Measurements from ENCODE around the gene PRSS21. TPM values are rescaled to one million over a fixed set of nuclear protein-coding genes. Genes with fewer than 3 reads are reported as not detected.

PRSS21 gene
- polyA plus RNA-seq, 1 of the 3 experiments (the other 2 are of a cell fraction), result not detected

DNA sequence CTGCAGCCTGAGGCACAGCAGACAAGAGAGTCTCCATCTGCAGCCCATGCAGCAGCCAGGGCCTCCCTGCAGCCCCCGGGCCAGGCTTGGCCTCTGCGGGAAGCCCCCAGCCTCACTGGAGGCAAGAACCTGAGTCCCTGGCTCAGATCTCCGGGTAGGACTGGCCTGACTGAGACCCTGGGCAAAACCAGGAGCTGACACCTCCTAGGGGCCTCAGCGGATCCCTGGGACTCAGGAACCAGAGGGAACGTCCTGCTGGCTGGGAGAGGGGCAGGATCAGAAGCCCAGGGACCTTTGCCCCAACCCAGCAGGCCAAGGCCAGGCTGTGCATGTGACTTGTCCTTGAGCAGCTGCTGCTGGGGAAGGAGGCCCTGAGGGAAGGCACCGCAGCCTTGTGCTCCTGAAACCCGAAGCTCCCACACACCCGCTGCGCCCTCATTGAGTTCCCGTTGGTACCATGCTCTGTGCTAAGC, 1.7 kb upstream of the PRSS21 start:
- Histone ChIP-seq H3K27me3 (ENCODE audit: insufficient read depth) (no peaks in the 10 kb centered on the region; the same call in 1 of the 2 replicates), H3F3A (replicated peaks; ENCODE audit: insufficient read depth) (no peaks in the 10 kb centered on the region), H3K4me1 (ENCODE audit: control insufficient read depth in 1 of 2, insufficient read depth in 2 of 2, low read depth in 1 of 2, low read length in 1 of 2) (peaks cover 0 to 8% of the 10 kb centered on the region in 2 experiments; a peak in 1 of 4 replicates), H3K27ac (ENCODE audit: low read depth in 2 of 2, low read length in 1 of 2) (no peak overlapping the region), H3K9me3 (no peaks in the 10 kb centered on the region), H3K79me2 (ENCODE audit: insufficient read depth) (no peaks in the 10 kb centered on the region), H4K20me1 (ENCODE audit: insufficient read depth) (no peaks in the 10 kb centered on the region), H3K9ac (no peak overlapping the region), H3K9me2 (no peaks in the 10 kb centered on the region), H3K4me2 (no peak overlapping the region), H3K36me3 (replicated peaks in 1 of 2; ENCODE audit: control insufficient read depth in 1 of 2, insufficient read depth in 2 of 2, low read length in 1 of 2) (no peaks in the 10 kb centered on the region), H2AFZ (ENCODE audit: low read depth) (no peak overlapping the region), H3K4me3 (ENCODE audit: low read depth in 2 of 2, low read length in 1 of 2) (no peak overlapping the region)
- no peak for DNase-seq
- 85% methylated on average over 5 of the region's 10 CpGs for WGBS (ENCODE audit: low lambda C conversion rate)
- POLR2A ChIA-PET, result no interaction called here
- CTCF ChIA-PET, result interaction anchor here (0.6 to 1.2 kb wide), 3 partner anchors 24 to 53 kb away, joined by 3 to 4 read pairs (median 3); no protein-coding TSS in a partner anchor
- TF ChIP-seq GABPA (IDR thresholded peaks at IDR 0.05; ENCODE audit: low read depth) (no peak), RCOR1 (IDR thresholded peaks at IDR 0.05; ENCODE audit: low read length) (no peak), EZH2phosphoT487 (IDR thresholded peaks at IDR 0.05; ENCODE audit: borderline replicate concordance, low read depth) (no peak), MXI1 (IDR thresholded peaks at IDR 0.05; ENCODE audit: low read depth, low read length) (no peak), ELF1 (IDR thresholded peaks at IDR 0.05) (no peak), FOXM1 (IDR thresholded peaks at IDR 0.05; ENCODE audit: low read depth) (no peak), RAD21 (IDR thresholded peaks at IDR 0.05; ENCODE audit: low read length) (no peak), SIN3A (IDR thresholded peaks at IDR 0.05; ENCODE audit: borderline replicate concordance, low read depth, low read length) (no peak), TCF12 (IDR thresholded peaks at IDR 0.05) (no peak), SMC3 (IDR thresholded peaks at IDR 0.05; ENCODE audit: low read depth, low read length) (no peak), RFX5 (IDR thresholded peaks at IDR 0.05; ENCODE audit: low read length) (no peak)
- TF ChIP-seq, protein P1, sequence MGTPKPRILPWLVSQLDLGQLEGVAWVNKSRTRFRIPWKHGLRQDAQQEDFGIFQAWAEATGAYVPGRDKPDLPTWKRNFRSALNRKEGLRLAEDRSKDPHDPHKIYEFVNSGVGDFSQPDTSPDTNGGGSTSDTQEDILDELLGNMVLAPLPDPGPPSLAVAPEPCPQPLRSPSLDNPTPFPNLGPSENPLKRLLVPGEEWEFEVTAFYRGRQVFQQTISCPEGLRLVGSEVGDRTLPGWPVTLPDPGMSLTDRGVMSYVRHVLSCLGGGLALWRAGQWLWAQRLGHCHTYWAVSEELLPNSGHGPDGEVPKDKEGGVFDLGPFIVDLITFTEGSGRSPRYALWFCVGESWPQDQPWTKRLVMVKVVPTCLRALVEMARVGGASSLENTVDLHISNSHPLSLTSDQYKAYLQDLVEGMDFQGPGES (IDR thresholded peaks at IDR 0.05; ENCODE audit: low read depth, low read length), result no peak
- TF ChIP-seq, protein P2, sequence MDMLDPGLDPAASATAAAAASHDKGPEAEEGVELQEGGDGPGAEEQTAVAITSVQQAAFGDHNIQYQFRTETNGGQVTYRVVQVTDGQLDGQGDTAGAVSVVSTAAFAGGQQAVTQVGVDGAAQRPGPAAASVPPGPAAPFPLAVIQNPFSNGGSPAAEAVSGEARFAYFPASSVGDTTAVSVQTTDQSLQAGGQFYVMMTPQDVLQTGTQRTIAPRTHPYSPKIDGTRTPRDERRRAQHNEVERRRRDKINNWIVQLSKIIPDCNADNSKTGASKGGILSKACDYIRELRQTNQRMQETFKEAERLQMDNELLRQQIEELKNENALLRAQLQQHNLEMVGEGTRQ (IDR thresholded peaks at IDR 0.05; ENCODE audit: borderline replicate concordance, low read depth, low read length), result no peak

DNA sequence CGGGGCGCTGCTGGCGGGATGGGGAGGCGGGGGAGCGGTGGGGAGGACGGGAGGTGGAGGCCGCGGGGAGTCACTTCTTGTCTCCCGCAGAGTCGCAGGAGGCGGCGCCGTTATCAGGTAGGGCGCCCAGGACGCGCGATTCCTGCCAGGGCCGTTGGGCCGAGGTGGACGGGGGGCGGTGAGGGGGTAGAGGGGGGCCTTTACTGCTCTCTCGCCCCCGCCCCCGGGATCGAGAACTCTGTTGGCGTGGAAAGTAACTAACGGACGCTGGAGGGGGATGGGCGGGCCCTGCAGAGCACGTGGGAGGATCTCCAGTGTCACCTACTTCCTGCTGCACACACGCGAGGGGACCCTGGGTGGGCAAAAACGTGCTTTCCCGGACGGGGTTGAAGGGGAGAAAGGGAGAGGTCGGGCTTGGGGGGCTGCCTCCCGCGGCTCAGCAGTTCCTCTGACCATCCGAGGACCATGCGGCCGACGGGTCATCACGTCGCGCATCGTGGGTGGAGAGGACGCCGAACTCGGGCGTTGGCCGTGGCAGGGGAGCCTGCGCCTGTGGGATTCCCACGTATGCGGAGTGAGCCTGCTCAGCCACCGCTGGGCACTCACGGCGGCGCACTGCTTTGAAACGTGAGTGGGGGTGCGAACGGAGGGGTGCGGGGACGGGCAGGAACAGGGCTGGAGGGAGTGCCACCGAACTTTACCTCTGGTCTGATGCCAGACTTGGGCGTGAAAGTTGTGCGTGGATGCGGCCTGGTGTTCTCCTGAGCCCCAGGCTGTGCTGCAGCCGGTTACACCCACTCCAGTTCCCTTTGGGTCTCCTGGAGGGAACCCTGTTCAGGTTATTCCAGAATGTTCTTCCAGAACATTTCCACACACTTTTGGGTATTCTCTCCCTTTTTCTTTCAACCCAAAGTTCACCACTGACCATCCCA, 569 bp downstream of the PRSS21 start:
- no peak for DNase-seq
- Histone ChIP-seq H3K9me3 (no peaks in the 10 kb centered on the region), H3K4me2 (no peak overlapping the region), H3K9ac (no peak overlapping the region), H3K36me3 (replicated peaks in 1 of 2; ENCODE audit: control insufficient read depth in 1 of 2, insufficient read depth in 2 of 2, low read length in 1 of 2) (no peaks in the 10 kb centered on the region), H4K20me1 (ENCODE audit: insufficient read depth) (no peaks in the 10 kb centered on the region), H2AFZ (ENCODE audit: low read depth) (no peak overlapping the region), H3K79me2 (ENCODE audit: insufficient read depth) (no peaks in the 10 kb centered on the region), H3K27ac (ENCODE audit: low read depth in 2 of 2, low read length in 1 of 2) (no peak overlapping the region; a peak in 1 of 4 replicates), H3K4me3 (ENCODE audit: low read depth in 2 of 2, low read length in 1 of 2) (no peak overlapping the region), H3F3A (replicated peaks; ENCODE audit: insufficient read depth) (no peaks in the 10 kb centered on the region), H3K27me3 (ENCODE audit: insufficient read depth) (no peaks in the 10 kb centered on the region), H3K9me2 (no peaks in the 10 kb centered on the region), H3K4me1 (ENCODE audit: control insufficient read depth in 1 of 2, insufficient read depth in 2 of 2, low read depth in 1 of 2, low read length in 1 of 2) (peaks cover 0 to 24% of the 10 kb centered on the region in 2 experiments; a peak in 1 of 4 replicates)
- ChIA-PET CTCF (interaction anchor here (1.0 kb wide), 1 partner anchor 22 kb away, joined by 3 read pairs; no protein-coding TSS in a partner anchor), POLR2A (no interaction called here)
- 87% methylated on average over 65 of the region's 68 CpGs for whole genome bisulfite sequencing (ENCODE audit: low lambda C conversion rate)
- TF ChIP-seq ELF1 (IDR thresholded peaks at IDR 0.05) (no peak), GABPA (IDR thresholded peaks at IDR 0.05; ENCODE audit: low read depth) (no peak), MXI1 (IDR thresholded peaks at IDR 0.05; ENCODE audit: low read depth, low read length) (no peak), JUND (IDR thresholded peaks at IDR 0.05) (no peak), POLR2AphosphoS5 (IDR thresholded peaks at IDR 0.05; ENCODE audit: low read depth, low read length) (no peak)
- TF ChIP-seq, protein P1 (IDR thresholded peaks at IDR 0.05; ENCODE audit: low read depth, low read length), result no peak
- TF ChIP-seq, protein P3, sequence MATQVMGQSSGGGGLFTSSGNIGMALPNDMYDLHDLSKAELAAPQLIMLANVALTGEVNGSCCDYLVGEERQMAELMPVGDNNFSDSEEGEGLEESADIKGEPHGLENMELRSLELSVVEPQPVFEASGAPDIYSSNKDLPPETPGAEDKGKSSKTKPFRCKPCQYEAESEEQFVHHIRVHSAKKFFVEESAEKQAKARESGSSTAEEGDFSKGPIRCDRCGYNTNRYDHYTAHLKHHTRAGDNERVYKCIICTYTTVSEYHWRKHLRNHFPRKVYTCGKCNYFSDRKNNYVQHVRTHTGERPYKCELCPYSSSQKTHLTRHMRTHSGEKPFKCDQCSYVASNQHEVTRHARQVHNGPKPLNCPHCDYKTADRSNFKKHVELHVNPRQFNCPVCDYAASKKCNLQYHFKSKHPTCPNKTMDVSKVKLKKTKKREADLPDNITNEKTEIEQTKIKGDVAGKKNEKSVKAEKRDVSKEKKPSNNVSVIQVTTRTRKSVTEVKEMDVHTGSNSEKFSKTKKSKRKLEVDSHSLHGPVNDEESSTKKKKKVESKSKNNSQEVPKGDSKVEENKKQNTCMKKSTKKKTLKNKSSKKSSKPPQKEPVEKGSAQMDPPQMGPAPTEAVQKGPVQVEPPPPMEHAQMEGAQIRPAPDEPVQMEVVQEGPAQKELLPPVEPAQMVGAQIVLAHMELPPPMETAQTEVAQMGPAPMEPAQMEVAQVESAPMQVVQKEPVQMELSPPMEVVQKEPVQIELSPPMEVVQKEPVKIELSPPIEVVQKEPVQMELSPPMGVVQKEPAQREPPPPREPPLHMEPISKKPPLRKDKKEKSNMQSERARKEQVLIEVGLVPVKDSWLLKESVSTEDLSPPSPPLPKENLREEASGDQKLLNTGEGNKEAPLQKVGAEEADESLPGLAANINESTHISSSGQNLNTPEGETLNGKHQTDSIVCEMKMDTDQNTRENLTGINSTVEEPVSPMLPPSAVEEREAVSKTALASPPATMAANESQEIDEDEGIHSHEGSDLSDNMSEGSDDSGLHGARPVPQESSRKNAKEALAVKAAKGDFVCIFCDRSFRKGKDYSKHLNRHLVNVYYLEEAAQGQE (IDR thresholded peaks at IDR 0.05; ENCODE audit: low read depth, low read length), result no peak
- TF ChIP-seq, protein P2 (IDR thresholded peaks at IDR 0.05; ENCODE audit: borderline replicate concordance, low read depth, low read length), result no peak
